Hematopoietic multipotent progenitor cell treated with erythropoietin and hydrocortisone succinate and interleukin-3 and kit ligand, for 15 days (in vitro differentiated cells): ENCODE measurements around the gene EIF3C.
"Not testable (repeated sequence)": the region's sequence is repeated elsewhere in the genome, so short reads cannot be mapped to it uniquely, and the experiment has no call there.

Experiments
- DNase-seq: peaks from one replicate; pipeline ENCODE4 v3.0.0-alpha.2; 2015; ENCODE audit warnings: low spot score

EIF3C gene

GRCh38 chr16:28711220-28712083 is at the start of gene EIF3C:
Gene EIF3C, plus strand, starts transcription at chr16:28711464. Its CDS starts 223 bp downstream, at chr16:28711687.
- DNase-seq: not testable (repeated sequence)

- not testable (repeated sequence) for DNase-seq
Observed at GRCh38 chr16:28666264-28666663, 45.0 kb upstream of the EIF3C start.

GRCh38 chr16:28667480-28667879 is 43.8 kb upstream of the EIF3C start:
- DNase-seq: not testable (repeated sequence)

GRCh38 chr16:28668199-28668598 is 43.1 kb upstream of the EIF3C start:
- DNase-seq: not testable (repeated sequence)

- DNase-seq: not testable (repeated sequence)
Observed at GRCh38 chr16:28688327-28688952, 22.8 kb upstream of the EIF3C start.

- not testable (repeated sequence) for DNase-seq
Observed at GRCh38 chr16:28689425-28689824, 21.8 kb upstream of the EIF3C start.

GRCh38 chr16:28691722-28692121 is 19.5 kb upstream of the EIF3C start:
- not testable (repeated sequence) for DNase-seq

- DNase-seq: not testable (repeated sequence)
Observed at GRCh38 chr16:28693257-28693950, 17.9 kb upstream of the EIF3C start.

GRCh38 chr16:28699792-28700191 is 11.5 kb upstream of the EIF3C start:
- DNase-seq: not testable (repeated sequence)

- DNase-seq: not testable (repeated sequence)
Observed at GRCh38 chr16:28700349-28700748, 10.9 kb upstream of the EIF3C start.

- DNase-seq: not testable (repeated sequence)
Observed at GRCh38 chr16:28701384-28701783, 9.9 kb upstream of the EIF3C start.

GRCh38 chr16:28704246-28704645 is 7.0 kb upstream of the EIF3C start:
- DNase-seq: not testable (repeated sequence)

- DNase-seq: not testable (repeated sequence)
Observed at GRCh38 chr16:28722852-28723650, 11.8 kb downstream of the EIF3C start.

- DNase-seq: not testable (repeated sequence)
Observed at GRCh38 chr16:28731253-28731652, 20.0 kb downstream of the EIF3C start.

GRCh38 chr16:28732455-28733124 is 21.3 kb downstream of the EIF3C start:
- DNase-seq: not testable (repeated sequence)

GRCh38 chr16:28739787-28740186 is 28.5 kb downstream of the EIF3C start:
- not testable (repeated sequence) for DNase-seq

- DNase-seq: not testable (repeated sequence)
Observed at GRCh38 chr16:28740631-28741030, 29.4 kb downstream of the EIF3C start.

GRCh38 chr16:28741295-28741694 is 30.0 kb downstream of the EIF3C start:
- DNase-seq: not testable (repeated sequence)

- not testable (repeated sequence) for DNase-seq
Observed at GRCh38 chr16:28746618-28747350, 35.5 kb downstream of the EIF3C start.

- not testable (repeated sequence) for DNase-seq
Observed at GRCh38 chr16:28749997-28750465, 38.8 kb downstream of the EIF3C start.
